SK-N-SH treated with all-trans-retinoic acid at 6 μM for 48 hours (cell line): ENCODE results near the gene OR13J1.

ENCODE experiments used
- ATAC-seq: fragments of 200-7000 bp; cut with Tn5 transposase; 3 replicates; pipeline ENCODE4 v1.9.1; 2020; ENCODE audit warnings: mild to moderate bottlenecking, moderate library complexity
- ARNTL ChIP-seq: fragments of 450-650 bp; formaldehyde crosslinking; IDR thresholded peaks from 2 replicates; pipeline ENCODE4 v1.5.0; 2020; ENCODE audit warnings: low read depth, mild to moderate bottlenecking, moderate library complexity, borderline replicate concordance
- BACH2 ChIP-seq: fragments of 250-450 bp; sonication (Bioruptor Pico); IDR thresholded peaks from 2 replicates; pipeline ENCODE4 v1.9.0; 2021; ENCODE audit warnings: mild to moderate bottlenecking, borderline replicate concordance
- CREB5 ChIP-seq: fragments of 250-450 bp; sonication (Bioruptor Pico); IDR thresholded peaks from 2 replicates; pipeline ENCODE4 v1.5.1; 2020; ENCODE audit warnings: low read depth, mild to moderate bottlenecking, moderate library complexity
- CSDC2 ChIP-seq: fragments of 250-450 bp; sonication (Bioruptor Pico); IDR thresholded peaks from 2 replicates; pipeline ENCODE4 v1.5.0; 2020; ENCODE audit warnings: mild to moderate bottlenecking, moderate library complexity
- CSRNP3 ChIP-seq: fragments of 250-450 bp; sonication (Bioruptor Pico); IDR thresholded peaks from 2 replicates; pipeline ENCODE4 v1.5.1; 2021; ENCODE audit warnings: mild to moderate bottlenecking, moderate library complexity
- ESRRG ChIP-seq: fragments of 250-450 bp; sonication (Bioruptor Pico); IDR thresholded peaks from 2 replicates; pipeline ENCODE4 v1.6.1; 2021; ENCODE audit warnings: mild to moderate bottlenecking
- GLIS3 ChIP-seq: fragments of 250-450 bp; sonication (Bioruptor Pico); IDR thresholded peaks from 2 replicates; pipeline ENCODE4 v1.5.0; 2020; ENCODE audit warnings: mild to moderate bottlenecking, moderate library complexity
- ISL1 ChIP-seq: fragments of 250-450 bp; sonication (Bioruptor Pico); IDR thresholded peaks from 2 replicates; pipeline ENCODE4 v2.1.2; 2022; ENCODE audit warnings: mild to moderate bottlenecking, moderate library complexity
- OSR1 ChIP-seq: fragments of 250-450 bp; sonication (Bioruptor Pico); IDR thresholded peaks from 2 replicates; pipeline ENCODE4 v1.8.0; 2022; ENCODE audit warnings: moderate library complexity, mild to moderate bottlenecking, inconsistent platforms
- PATZ1 ChIP-seq: fragments of 250-450 bp; sonication (Bioruptor Pico); IDR thresholded peaks from 2 replicates; pipeline ENCODE4 v1.8.0; 2020; ENCODE audit warnings: mild to moderate bottlenecking, moderate library complexity, borderline replicate concordance
- POU6F1 ChIP-seq: fragments of 250-450 bp; sonication (Bioruptor Pico); IDR thresholded peaks from 2 replicates; pipeline ENCODE4 v1.8.0; 2021; ENCODE audit warnings: low read depth, mild to moderate bottlenecking, moderate library complexity, borderline replicate concordance
- PPARA ChIP-seq: fragments of 250-450 bp; sonication (Bioruptor Pico); IDR thresholded peaks from 2 replicates; pipeline ENCODE4 v1.5.0; 2020; ENCODE audit warnings: mild to moderate bottlenecking, borderline replicate concordance
- RARB ChIP-seq: fragments of 250-450 bp; sonication (Bioruptor Pico); IDR thresholded peaks from 2 replicates; pipeline ENCODE4 v1.8.0; 2021; ENCODE audit warnings: mild to moderate bottlenecking, moderate library complexity
- SNAI2 ChIP-seq: fragments of 250-450 bp; sonication (Bioruptor Pico); IDR thresholded peaks from 2 replicates; pipeline ENCODE4 v1.5.0; 2020; ENCODE audit warnings: mild to moderate bottlenecking, moderate library complexity
- TCF4 ChIP-seq: fragments of 250-450 bp; sonication (Bioruptor Pico); IDR thresholded peaks from 2 replicates; pipeline ENCODE4 v1.8.0; 2021; ENCODE audit warnings: mild to moderate bottlenecking, moderate library complexity, borderline replicate concordance
- TOX ChIP-seq: fragments of 250-450 bp; sonication (Bioruptor Pico); IDR thresholded peaks from 2 replicates; pipeline ENCODE4 v1.8.0; 2021; ENCODE audit warnings: mild to moderate bottlenecking, moderate library complexity, borderline replicate concordance
- TSHZ2 ChIP-seq: fragments of 250-450 bp; sonication (Bioruptor Pico); IDR thresholded peaks from 2 replicates; pipeline ENCODE4 v1.5.0; 2020; ENCODE audit warnings: mild to moderate bottlenecking, moderate library complexity
- ZC3H10 ChIP-seq: fragments of 250-450 bp; sonication (Bioruptor Pico); IDR thresholded peaks from 2 replicates; pipeline ENCODE4 v1.5.1; 2021; ENCODE audit warnings: mild to moderate bottlenecking, moderate library complexity
- ZFP3 ChIP-seq: fragments of 250-450 bp; sonication (Bioruptor Pico); IDR thresholded peaks from 2 replicates; pipeline ENCODE4 v1.5.0; 2020; ENCODE audit warnings: mild to moderate bottlenecking, moderate library complexity
- ZFP30 ChIP-seq: fragments of 450-650 bp; formaldehyde crosslinking; IDR thresholded peaks from 2 replicates; pipeline ENCODE4 v1.5.0; 2022; ENCODE audit warnings: mild to moderate bottlenecking, moderate library complexity
- ZNF565 ChIP-seq: fragments of 450-650 bp; formaldehyde crosslinking; conservative IDR thresholded peaks from 2 replicates; pipeline ENCODE4 v1.5.0; 2020; ENCODE audit warnings: low read depth, mild to moderate bottlenecking, moderate library complexity
- ZNF70 ChIP-seq: fragments of 450-650 bp; formaldehyde crosslinking; IDR thresholded peaks from 2 replicates; pipeline ENCODE4 v1.5.0; 2020; ENCODE audit warnings: mild to moderate bottlenecking, moderate library complexity
- ZNF8 ChIP-seq: fragments of 450-650 bp; formaldehyde crosslinking; IDR thresholded peaks from 2 replicates; pipeline ENCODE4 v1.5.0; 2020; ENCODE audit warnings: mild to moderate bottlenecking, moderate library complexity

OR13J1 gene

GRCh38 chr9:35844628-35845270 lies 25.5 kb downstream of the OR13J1 start:
- no peak for TF ChIP-seq CSDC2 (CRISPR knock-in tag)
- no peak for TF ChIP-seq POU6F1 (CRISPR knock-in tag)
- no peak for TF ChIP-seq TCF4 (CRISPR knock-in tag)
- no peak for TF ChIP-seq TOX (CRISPR knock-in tag)
- TF ChIP-seq ZNF8 (CRISPR knock-in tag), result no peak
- TF ChIP-seq ZC3H10 (CRISPR knock-in tag), result no peak
- TF ChIP-seq ZFP30 (CRISPR knock-in tag), result no peak
- no peak for TF ChIP-seq PPARA
- TF ChIP-seq ARNTL (CRISPR knock-in tag), result no peak
- no peak for TF ChIP-seq ZNF70 (CRISPR knock-in tag)
- no peak for TF ChIP-seq OSR1 (CRISPR knock-in tag)
- TF ChIP-seq CREB5 (CRISPR knock-in tag), result no peak
- no peak for TF ChIP-seq ZFP3 (CRISPR knock-in tag)
- no peak for TF ChIP-seq ISL1 (CRISPR knock-in tag)
- TF ChIP-seq ZNF565, result no peak
- TF ChIP-seq BACH2 (CRISPR knock-in tag), result no peak
- TF ChIP-seq TSHZ2, result no peak
- TF ChIP-seq RARB (CRISPR knock-in tag), result no peak
- TF ChIP-seq, all 23 proteins: peak for 0
- peak; percentile 73 for ATAC-seq

GRCh38 chr9:35842795-35843194 lies 27.4 kb downstream of the OR13J1 start:
- no peak for TF ChIP-seq PPARA
- no peak for TF ChIP-seq CREB5 (CRISPR knock-in tag)
- TF ChIP-seq ZNF565, result no peak
- TF ChIP-seq ARNTL (CRISPR knock-in tag), result no peak
- TF ChIP-seq GLIS3, result no peak
- TF ChIP-seq ZC3H10 (CRISPR knock-in tag), result no peak
- no peak for ATAC-seq

- ATAC-seq, result no peak
- TF ChIP-seq ISL1 (CRISPR knock-in tag) (no peak), ZC3H10 (CRISPR knock-in tag) (no peak), TSHZ2 (no peak), ZNF8 (CRISPR knock-in tag) (no peak), CSRNP3 (CRISPR knock-in tag) (no peak), ESRRG (CRISPR knock-in tag) (no peak), PATZ1 (CRISPR knock-in tag) (no peak), BACH2 (CRISPR knock-in tag) (no peak), TCF4 (CRISPR knock-in tag) (no peak), GLIS3 (no peak), ZFP30 (CRISPR knock-in tag) (no peak), SNAI2 (no peak), ZNF565 (no peak)
Observed at GRCh38 chr9:35842020-35842745, 28.0 kb downstream of the OR13J1 start.
